Measurements from ENCODE around the gene ZMAT5.

ZMAT5 gene, protein sequence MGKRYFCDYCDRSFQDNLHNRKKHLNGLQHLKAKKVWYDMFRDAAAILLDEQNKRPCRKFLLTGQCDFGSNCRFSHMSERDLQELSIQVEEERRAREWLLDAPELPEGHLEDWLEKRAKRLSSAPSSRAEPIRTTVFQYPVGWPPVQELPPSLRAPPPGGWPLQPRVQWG

DNA sequence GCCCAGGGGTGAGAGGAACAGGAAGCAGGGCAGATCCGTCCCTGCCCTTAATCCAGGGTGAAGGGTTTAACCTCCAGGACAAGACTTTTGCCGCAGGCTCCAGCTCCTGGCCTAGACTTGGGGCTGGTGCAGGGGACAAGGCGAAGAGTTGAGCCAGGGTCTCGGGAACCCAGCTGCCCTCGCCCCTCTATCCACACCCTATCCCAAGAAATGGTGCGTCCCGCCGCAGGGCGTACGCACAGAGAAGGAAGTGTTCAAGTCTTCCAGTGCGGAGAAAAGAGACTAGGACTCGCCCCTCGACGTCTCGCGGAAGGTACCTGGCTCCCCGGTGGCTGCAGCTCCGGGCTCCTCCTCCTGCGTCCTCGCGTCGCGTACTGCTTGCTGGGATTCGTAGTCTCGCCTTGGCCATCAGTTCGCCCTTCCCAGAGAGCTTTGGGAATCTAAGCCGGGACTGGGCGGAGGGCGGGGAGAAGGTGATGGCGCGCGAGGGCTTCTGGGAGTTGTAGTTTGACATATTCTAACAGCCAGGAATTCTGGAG, at the start of gene ZMAT5:
ZMAT5 (minus strand) TSS at position 376 of the 539 bp plus-strand sequence. CDS start 18,463 bp downstream, outside the sequence.
- in situ Hi-C loops (cut with HindIII; ENCODE audit: low pct_unique_long_range_greater_than_20kb, low sequenced_read_pairs), result no loop called here
- DNase-seq (ENCODE audit: low read depth in 1 of 2, low spot score in 1 of 2), result peak; percentile 88 to 97

DNA sequence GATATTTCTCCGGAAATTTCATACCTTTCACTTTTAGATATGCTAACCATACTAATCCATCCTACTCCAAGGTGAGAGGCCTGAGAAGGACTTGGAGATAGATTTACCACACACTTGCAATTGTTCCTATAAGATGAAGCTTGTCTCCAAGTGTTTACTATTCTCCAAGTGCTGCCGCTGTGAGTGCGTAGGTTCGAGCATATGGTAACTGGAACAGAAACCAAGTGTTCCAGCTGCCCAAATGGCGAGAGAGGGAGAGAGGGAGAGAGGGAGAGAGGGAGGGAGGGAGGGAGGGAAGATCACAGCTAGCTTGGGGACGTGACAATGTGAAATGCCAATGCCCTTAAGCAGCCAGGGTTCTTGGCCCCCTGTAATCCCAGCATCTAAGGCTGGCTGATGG, 49.7 kb upstream of the ZMAT5 start:
- no peak for DNase-seq (ENCODE audit: low read depth in 1 of 2, low spot score in 1 of 2)
- no peak for TF ChIP-seq JUND (IDR thresholded peaks at IDR 0.05; ENCODE audit: low read depth)
- in situ Hi-C loops (cut with HindIII; ENCODE audit: low pct_unique_long_range_greater_than_20kb, low sequenced_read_pairs), result no loop called here

More for the DNA sequence above, at the start of gene ZMAT5:
- no peak for TF ChIP-seq JUND (IDR thresholded peaks at IDR 0.05; ENCODE audit: low read depth)

DNA sequence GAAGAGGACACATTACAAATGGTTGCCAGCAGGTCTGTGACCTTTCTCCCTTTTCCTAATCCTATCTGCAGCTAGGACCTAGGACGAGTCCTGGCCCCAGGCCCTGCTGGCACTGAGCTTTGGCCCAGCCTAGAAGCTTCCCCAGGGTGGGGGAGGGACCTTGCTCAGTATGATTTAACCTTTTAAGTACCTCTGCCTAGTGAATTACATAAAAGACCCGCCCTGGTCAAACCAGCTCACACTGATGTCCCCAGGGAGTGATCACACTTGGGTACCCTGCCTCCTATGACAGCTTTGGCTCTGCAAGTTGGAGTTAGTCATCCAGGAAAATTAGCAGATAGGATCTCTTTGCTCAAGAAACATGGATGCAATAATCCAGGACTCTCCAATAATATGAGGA, 49.3 kb upstream of the ZMAT5 start:
- no peak for TF ChIP-seq JUND (IDR thresholded peaks at IDR 0.05; ENCODE audit: low read depth)
- in situ Hi-C loops (cut with HindIII; ENCODE audit: low pct_unique_long_range_greater_than_20kb, low sequenced_read_pairs), result no loop called here
- peak in 1 of 2 experiments; percentile 43 for DNase-seq (ENCODE audit: low read depth in 1 of 2, low spot score in 1 of 2)

DNA sequence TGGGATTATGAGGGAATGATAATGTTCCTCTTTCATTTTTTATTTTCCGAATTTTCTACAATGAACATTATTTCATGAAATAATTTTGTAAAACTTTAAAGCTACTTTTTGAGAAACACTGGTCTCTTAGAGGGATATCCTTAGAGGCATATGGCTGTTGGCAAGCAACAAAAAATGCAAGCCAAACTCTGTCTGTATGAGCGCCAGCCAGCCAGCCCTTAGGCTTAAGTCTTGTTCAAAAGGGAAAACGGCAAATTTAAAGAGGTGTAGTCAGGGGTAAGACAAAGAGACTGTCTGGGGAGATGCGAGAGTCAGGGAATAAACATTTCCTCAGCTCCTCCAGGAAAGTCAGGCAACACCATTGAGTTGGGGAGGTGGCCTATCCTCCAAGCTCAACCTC, 48.8 kb upstream of the ZMAT5 start:
- DNase-seq (ENCODE audit: low read depth in 1 of 2, low spot score in 1 of 2), result no peak
- TF ChIP-seq JUND (IDR thresholded peaks at IDR 0.05; ENCODE audit: low read depth), result no peak
- in situ Hi-C loops (cut with HindIII; ENCODE audit: low pct_unique_long_range_greater_than_20kb, low sequenced_read_pairs), result no loop called here

DNA sequence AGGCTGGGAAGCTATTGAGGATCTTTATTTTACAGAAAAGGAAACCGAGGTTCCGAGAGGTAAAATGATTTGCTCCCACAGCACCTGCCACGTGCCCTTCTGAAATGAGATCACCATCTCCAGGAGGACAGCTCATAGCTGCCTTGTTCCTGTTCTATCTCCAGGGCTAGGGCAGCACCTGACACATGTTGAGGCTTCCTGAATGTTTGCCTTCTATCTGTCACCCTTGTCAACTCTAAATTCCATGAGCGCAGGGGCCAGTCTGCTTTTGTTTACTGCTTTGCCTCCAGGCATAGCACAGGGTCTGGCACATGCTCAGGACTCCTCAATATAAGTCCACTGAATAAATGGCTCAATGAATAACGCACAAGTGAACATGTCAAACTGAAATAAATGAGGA, 47.2 kb upstream of the ZMAT5 start:
- no peak; the same call in 1 of the 2 replicates for TF ChIP-seq JUND (IDR thresholded peaks at IDR 0.05; ENCODE audit: low read depth)
- in situ Hi-C loops (cut with HindIII; ENCODE audit: low pct_unique_long_range_greater_than_20kb, low sequenced_read_pairs), result no loop called here
- DNase-seq (ENCODE audit: low read depth in 1 of 2, low spot score in 1 of 2), result peak in 1 of 2 experiments; percentile 58

DNA sequence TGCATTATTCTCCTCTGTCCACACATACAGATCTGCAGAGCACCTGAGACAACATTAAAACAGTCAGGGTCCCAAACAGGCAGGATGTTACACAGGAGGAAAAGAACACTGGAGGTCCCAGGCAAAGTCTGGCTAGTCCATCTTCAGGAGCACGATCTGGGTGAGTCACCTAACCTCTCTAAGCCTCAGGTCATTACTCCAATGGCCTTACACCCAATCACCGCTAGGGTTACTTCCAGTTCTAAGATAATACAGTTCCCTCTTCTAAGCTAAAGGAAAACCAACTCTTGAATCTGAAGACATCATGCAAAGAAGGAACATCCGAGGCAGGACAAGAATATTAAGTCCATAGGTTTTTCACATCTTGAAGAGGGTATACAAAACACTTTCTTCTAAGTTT, 46.8 kb upstream of the ZMAT5 start:
- peak in 1 of 2 experiments; percentile 52 for DNase-seq (ENCODE audit: low read depth in 1 of 2, low spot score in 1 of 2)
- in situ Hi-C loops (cut with HindIII; ENCODE audit: low pct_unique_long_range_greater_than_20kb, low sequenced_read_pairs), result no loop called here
- TF ChIP-seq JUND (IDR thresholded peaks at IDR 0.05; ENCODE audit: low read depth), result no peak

DNA sequence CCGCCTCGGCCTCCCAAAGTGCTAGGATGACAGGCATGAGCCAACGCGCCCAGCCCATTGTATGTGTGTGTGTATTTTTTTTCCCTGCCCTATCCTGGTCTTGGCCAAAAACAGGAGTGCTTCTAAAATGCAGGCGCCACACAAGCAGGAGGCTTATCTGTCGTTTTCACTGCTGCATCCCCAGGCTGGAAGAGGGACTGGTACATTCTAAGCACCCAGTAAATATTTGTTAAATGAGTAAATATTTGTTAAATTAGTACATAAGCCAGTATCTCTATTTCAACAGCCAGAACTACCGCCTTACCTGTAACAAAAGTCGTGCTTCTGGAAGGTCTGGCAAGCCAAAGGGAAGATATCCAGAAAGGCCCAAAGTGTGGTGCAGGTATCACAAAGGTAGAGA, 46.3 kb upstream of the ZMAT5 start:
- peak in 1 of 2 experiments; percentile 62 for DNase-seq (ENCODE audit: low read depth in 1 of 2, low spot score in 1 of 2)
- in situ Hi-C loops (cut with HindIII; ENCODE audit: low pct_unique_long_range_greater_than_20kb, low sequenced_read_pairs), result no loop called here
- no peak for TF ChIP-seq JUND (IDR thresholded peaks at IDR 0.05; ENCODE audit: low read depth)

DNA sequence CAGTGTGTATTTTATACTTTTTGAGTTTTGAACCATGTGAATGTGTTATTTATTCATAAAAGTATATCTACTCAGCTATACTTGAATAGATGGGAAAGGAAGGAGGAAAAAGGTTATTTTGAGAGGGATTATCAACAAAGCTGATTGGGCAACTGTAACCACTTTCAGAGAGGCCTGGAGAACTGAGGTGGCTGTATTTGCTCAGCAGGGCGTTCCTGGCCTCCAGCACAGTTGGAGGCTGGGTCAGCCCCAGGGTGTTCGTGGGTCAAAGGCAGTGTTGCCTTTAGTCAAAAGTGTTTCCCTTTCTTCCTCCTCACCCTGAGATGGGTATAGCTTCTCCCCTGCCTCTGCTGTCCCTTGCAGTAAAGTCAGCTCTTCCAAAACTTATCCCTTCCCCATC, 44.6 kb upstream of the ZMAT5 start:
- TF ChIP-seq JUND (IDR thresholded peaks at IDR 0.05; ENCODE audit: low read depth), result no peak
- no peak for DNase-seq (ENCODE audit: low read depth in 1 of 2, low spot score in 1 of 2)
- in situ Hi-C loops (cut with HindIII; ENCODE audit: low pct_unique_long_range_greater_than_20kb, low sequenced_read_pairs), result no loop called here

DNA sequence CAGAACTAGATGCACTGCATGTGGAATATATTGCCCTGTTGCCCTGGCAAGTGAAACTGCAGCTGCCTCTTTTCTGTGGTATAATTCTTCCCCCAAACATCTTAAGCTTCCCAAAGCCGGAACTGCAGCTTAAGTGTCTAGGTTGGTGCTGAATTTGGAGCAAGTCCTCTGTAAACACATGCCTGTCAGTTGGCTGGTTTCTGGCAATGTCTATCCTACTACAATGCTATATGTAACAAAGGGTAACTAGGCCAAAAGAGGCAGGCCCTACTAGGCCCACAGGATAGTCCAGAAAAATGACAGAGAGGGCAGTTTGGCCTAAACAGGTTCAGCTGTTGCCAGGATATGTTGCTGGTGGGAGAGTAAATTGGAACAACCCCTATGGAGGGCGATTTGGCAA, 43.4 kb upstream of the ZMAT5 start:
- in situ Hi-C loops (cut with HindIII; ENCODE audit: low pct_unique_long_range_greater_than_20kb, low sequenced_read_pairs), result no loop called here
- peak in 1 of 2 experiments; percentile 77 for DNase-seq (ENCODE audit: low read depth in 1 of 2, low spot score in 1 of 2)
- TF ChIP-seq JUND (IDR thresholded peaks at IDR 0.05; ENCODE audit: low read depth), result no peak

DNA sequence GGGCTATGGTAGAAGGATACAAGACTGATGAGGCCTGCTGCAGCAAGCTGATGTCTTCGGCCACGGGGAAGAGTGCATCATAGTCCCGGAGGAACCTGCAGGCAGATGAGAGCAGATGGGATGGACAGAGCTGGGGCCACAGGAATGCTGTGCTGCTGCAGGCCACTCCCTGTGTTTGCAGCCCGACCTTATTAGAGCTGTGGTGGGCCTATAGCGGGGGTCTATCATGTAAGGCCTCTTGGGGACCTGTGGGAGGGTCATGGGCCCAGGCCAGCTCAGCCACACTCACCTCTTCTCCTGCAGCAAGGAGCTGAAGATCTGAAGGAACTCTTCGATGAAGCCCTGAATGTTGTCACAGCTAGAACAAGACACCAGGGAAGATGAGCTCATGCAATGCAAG, 39.4 kb upstream of the ZMAT5 start:
- DNase-seq (ENCODE audit: low read depth in 1 of 2, low spot score in 1 of 2), result no peak
- in situ Hi-C loops (cut with HindIII; ENCODE audit: low pct_unique_long_range_greater_than_20kb, low sequenced_read_pairs), result no loop called here
- TF ChIP-seq JUND (IDR thresholded peaks at IDR 0.05; ENCODE audit: low read depth), result no peak

DNA sequence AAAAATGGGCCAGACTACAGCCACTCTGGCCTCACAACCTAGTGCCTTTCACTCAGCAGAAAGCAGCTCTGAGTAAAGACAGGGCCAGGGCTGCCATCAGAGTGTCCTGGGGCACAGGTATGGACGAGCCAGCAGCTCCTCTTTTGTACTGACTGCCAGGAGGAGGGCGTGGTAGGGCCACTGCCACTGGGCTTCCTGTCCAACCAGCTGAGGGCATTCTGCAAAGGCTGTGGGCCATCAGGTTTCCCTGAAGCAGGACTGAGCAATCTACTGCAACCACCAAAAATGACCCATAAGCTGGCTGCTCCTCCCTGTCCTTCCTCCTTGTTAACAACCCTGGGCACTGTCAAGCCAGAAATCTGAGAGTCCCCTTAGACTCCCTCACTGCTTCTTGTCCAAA, 38.2 kb upstream of the ZMAT5 start:
- in situ Hi-C loops (cut with HindIII; ENCODE audit: low pct_unique_long_range_greater_than_20kb, low sequenced_read_pairs), result no loop called here
- no peak for DNase-seq (ENCODE audit: low read depth in 1 of 2, low spot score in 1 of 2)
- TF ChIP-seq JUND (IDR thresholded peaks at IDR 0.05; ENCODE audit: low read depth), result no peak

DNA sequence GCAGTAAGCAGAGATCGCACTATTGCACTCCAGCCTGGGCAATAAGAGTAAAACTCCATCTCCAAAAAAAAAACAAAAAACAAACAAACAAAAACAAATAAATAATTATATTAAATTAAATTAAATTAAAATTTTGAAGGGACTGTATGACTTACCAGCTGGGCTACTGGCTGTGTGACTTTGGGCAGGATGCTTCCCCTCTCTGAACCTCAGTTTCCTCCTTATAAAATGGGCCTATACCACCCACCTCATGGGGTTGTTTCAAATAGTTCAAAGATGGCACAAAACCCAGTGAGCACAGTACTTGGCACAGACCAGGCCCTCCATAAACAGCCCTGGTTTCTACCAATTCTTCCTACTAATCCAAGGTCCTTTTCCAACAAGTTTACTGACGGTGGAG, 36.4 kb upstream of the ZMAT5 start:
- in situ Hi-C loops (cut with HindIII; ENCODE audit: low pct_unique_long_range_greater_than_20kb, low sequenced_read_pairs), result no loop called here
- TF ChIP-seq JUND (IDR thresholded peaks at IDR 0.05; ENCODE audit: low read depth), result no peak
- no peak for DNase-seq (ENCODE audit: low read depth in 1 of 2, low spot score in 1 of 2)

DNA sequence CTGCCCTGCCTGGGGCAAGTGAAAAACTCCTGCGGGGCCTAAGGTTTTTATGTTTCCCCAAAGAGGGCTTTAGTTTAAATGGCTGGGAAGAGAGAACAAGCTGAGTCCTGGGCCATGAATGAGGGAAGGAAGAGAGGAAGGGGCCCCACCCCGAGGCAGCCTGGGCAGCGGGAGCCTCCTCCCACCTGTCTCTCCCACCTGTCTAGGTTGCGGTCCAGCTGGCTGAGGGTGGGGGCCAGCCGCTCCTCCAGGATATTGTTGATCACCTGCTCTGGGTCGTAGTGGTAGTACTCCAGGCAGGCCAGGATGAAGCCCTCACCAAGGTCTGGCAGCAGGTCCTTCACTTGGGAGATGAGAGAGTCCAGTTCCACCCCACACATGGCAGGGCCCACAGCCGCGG, 35.0 kb upstream of the ZMAT5 start:
- TF ChIP-seq JUND (IDR thresholded peaks at IDR 0.05; ENCODE audit: low read depth), result no peak
- in situ Hi-C loops (cut with HindIII; ENCODE audit: low pct_unique_long_range_greater_than_20kb, low sequenced_read_pairs), result no loop called here
- DNase-seq (ENCODE audit: low read depth in 1 of 2, low spot score in 1 of 2), result no peak

DNA sequence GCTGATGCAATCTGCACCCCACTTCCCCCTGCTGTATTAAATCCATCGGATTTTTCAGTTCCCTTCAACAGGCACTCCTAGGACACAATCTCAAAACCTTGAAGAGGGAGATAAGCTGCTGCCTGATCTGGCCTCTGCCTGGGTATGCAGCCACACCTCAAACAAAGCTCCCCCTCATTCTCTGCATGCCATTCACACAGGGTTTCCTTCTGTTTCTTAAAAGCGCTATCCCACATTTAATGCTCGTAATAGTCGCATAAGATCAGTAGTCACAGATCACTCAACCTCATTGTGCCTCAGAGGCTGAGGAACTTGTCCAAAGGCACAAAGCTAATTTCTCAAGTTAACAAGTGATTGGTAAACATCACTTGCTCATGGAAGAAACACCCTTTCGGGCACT, 34.3 kb upstream of the ZMAT5 start:
- in situ Hi-C loops (cut with HindIII; ENCODE audit: low pct_unique_long_range_greater_than_20kb, low sequenced_read_pairs), result no loop called here
- TF ChIP-seq JUND (IDR thresholded peaks at IDR 0.05; ENCODE audit: low read depth), result no peak
- DNase-seq (ENCODE audit: low read depth in 1 of 2, low spot score in 1 of 2), result no peak
